Neural cell (in vitro differentiated cells): Measurements from ENCODE around the gene C1orf167.

Source experiments
- CTCF ChIP-seq: fragments of 450-650 bp; IDR thresholded peaks from 2 replicates; pipeline ENCODE4 v1.5.1; 2014; ENCODE audit warnings: antibody characterized with exemption, mild to moderate bottlenecking, moderate library complexity; ENCODE audit not compliant: poor library complexity, severe bottlenecking
- EP300 ChIP-seq: fragments of 450-650 bp; conservative IDR thresholded peaks from 2 replicates; pipeline ENCODE4 v1.6.1; 2014; ENCODE audit warnings: antibody characterized with exemption, mild to moderate bottlenecking, moderate library complexity; ENCODE audit not compliant: poor library complexity, severe bottlenecking
- EZH2 ChIP-seq: fragments of 200-600, 300-800 bp; shearing (Covaris generic), sonication (generic); IDR thresholded peaks from 2 replicates; pipeline ENCODE4 v1.6.1; 2014; ENCODE audit warnings: antibody characterized with exemption, low read length, borderline replicate concordance, mild to moderate bottlenecking; ENCODE audit not compliant: insufficient read depth, poor library complexity, severe bottlenecking
- MXI1 ChIP-seq: fragments of 450-650 bp; conservative IDR thresholded peaks from 2 replicates; pipeline ENCODE4 v1.6.1; 2014; ENCODE audit warnings: antibody characterized with exemption, mild to moderate bottlenecking; ENCODE audit not compliant: poor library complexity, severe bottlenecking
- POLR2AphosphoS5 ChIP-seq: IDR thresholded peaks from 2 replicates; pipeline ENCODE4 v1.6.1; 2012
- RAD21 ChIP-seq: fragments of 450-650 bp; conservative IDR thresholded peaks from 2 replicates; pipeline ENCODE4 v1.6.1; 2014; ENCODE audit warnings: antibody characterized with exemption, mild to moderate bottlenecking, moderate library complexity
- REST ChIP-seq: IDR thresholded peaks from 2 replicates; pipeline ENCODE4 v1.6.1; 2012; ENCODE audit warnings: borderline replicate concordance
- SMC3 ChIP-seq: fragments of 450-650 bp; conservative IDR thresholded peaks from 2 replicates; pipeline ENCODE4 v1.6.1; 2014; ENCODE audit warnings: antibody characterized with exemption, mild to moderate bottlenecking, moderate library complexity; ENCODE audit not compliant: poor library complexity
- TAF1 ChIP-seq: IDR thresholded peaks from 2 replicates; pipeline ENCODE4 v1.6.1; 2012; ENCODE audit warnings: low read depth

GRCh38 chr1:11735531-11735853 lies 26.5 kb upstream of the C1orf167 start:
- no peak for TF ChIP-seq CTCF
- no peak for TF ChIP-seq POLR2AphosphoS5
- no peak for TF ChIP-seq RAD21
- no peak for TF ChIP-seq REST
- TF ChIP-seq EZH2: no peak
- no peak for TF ChIP-seq SMC3
- no peak for TF ChIP-seq EP300
- TF ChIP-seq TAF1: no peak
- TF ChIP-seq MXI1: no peak
